ENCODE results near the gene SMIM10.
"Not testable (repeated sequence)": the region's sequence is repeated elsewhere in the genome, so short reads cannot be mapped to it uniquely, and the experiment has no call there.

The SMIM10 gene

DNA sequence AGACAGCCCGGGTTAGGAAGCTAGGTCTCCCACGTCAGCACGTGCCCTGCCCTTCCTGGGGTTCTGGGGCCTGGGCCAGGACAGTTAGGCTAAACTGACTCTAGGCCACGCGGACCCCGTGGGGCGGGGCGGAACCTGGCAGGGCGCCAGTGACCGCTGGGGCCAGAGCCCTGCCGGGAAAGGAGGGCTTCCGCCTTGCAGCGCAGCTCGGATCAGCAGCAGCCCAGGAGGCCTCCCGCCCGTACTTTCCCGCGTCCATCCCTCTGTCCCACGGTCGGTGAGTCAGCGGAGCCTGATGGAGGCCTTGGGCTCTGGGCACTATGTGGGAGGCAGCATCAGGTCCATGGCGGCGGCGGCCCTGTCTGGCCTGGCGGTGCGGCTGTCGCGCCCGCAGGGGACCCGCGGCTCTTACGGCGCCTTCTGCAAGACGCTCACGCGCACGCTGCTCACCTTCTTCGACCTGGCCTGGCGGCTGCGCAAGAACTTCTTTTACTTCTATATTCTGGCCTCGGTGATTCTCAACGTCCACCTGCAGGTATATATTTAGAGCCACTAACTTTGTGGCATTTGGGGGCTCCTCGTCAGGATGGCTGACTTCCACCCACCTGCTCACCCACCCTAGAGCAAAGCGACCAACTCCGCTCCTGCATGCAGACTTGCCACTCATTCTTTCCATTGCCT is at the start of gene SMIM10:
Gene SMIM10, plus strand, starts transcription at position 191 of the 681 bp plus-strand sequence. Its CDS starts 105 bp downstream, at position 296.
- no peak for DNase-seq

DNA sequence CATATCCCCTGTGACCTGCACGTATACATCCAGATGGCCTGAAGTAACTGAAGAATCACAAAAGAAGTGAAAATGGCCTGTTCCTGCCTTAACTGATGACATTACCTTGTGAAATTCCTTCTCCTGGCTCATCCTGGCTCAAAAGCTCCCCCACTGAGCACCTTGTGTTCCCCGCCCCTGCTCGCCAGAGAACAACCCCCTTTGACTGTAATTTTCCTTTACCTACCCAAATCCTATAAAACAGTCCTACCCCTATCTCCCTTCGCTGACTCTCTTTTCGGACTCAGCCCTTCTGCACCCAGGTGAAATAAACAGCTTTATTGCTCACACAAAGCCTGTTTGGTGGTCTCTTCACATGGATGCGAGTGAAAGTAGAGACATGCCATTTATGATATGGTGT is 44.4 kb upstream of the SMIM10 start:
- not testable (repeated sequence) for DNase-seq

DNA sequence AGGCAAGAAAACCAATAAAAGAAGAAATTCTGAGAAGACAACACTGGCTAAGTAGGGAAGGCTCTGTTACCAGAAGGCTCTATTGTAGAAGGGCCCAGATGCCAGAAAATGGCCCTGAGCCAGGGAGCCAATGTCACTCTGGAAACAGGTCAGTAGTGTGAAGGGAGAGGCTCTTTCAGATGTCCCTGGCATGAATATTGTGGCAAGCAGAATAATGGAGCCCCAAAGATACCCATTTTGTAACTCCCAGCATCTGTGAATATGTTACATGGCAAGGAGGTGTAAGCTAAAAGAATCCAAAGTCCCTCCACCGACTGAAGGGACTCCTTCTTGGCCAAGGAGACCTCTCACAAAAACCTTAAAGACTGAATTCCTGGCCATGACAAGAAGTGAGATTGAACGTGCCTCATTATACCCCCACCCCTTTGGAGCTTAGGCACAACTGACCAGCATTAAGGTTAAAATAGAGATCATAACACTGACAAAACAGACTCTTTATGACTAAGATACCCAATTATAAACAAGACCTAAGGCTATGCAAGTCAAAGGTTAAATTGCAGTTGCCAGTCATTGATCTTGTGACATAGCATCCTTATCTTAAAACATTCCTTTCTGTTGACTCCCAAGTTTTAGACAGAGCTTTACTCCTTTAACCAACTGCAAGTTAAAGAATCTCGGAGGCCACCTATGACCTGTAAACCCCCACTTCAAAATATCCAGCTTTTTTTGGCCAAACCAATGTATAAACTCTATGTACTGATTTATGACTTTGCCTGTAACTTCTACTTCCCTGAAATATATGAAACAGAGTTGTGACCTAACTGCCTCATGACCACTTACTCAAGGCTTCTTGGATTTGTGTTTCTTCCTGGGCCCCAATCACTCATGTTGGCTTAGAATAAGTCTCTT is 42.2 kb upstream of the SMIM10 start:
- DNase-seq: no peak

DNA sequence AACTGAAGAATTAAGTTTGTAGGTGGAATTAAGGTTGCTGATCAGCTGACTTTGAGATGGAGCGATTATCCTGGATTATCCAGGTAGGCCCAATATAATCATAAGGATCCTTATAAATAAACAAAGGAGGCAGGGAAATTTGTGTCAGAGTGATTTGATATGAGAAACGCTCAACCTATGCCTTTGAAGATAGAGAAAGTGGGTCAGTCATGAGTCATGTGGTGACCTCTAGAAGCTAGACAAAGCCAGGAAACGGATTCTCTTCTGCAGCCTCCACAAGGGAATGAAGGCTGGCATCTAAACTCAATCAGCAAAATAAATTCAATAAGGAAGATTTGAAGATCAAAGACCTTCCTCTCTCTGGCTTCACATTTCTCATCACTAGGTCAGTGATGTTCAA is 41.5 kb upstream of the SMIM10 start:
- no peak for DNase-seq

DNA sequence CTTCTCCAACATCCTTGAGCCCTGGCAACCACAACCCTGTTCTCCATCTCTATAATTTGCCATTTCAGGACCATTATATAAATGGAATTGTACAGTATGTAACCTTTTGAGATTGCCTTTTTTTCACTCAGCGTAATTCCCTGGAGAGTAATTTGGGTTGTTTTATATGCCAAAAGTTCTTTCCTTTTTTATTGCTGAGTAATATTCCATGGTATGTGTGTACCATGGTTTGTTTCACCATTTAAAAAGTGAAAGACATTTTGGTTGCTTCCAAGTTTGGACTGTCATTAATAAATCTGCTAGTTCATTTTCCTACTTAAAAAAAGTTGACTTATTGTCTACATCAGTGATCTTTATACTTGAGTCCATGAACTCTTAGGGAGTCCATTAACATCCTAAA is 33.0 kb upstream of the SMIM10 start:
- no peak for DNase-seq

DNA sequence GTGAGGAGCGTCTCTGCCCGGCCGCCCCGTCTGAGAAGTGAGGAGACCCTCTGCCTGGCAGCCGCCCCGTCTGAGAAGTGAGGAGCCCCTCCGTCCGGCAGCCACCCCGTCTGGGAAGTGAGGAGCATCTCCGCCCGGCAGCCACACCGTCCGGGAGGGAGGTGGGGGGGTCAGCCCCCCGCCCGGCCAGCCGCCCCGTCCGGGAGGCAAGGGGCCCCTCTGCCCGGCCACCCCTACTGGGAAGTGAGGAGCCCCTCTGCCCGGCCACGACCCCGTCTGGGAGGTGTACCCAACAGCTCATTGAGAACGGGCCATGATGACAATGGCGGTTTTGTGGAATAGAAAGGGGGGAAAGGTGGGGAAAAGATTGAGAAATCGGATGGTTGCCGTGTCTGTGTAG is 30.4 kb upstream of the SMIM10 start:
- not testable (repeated sequence) for DNase-seq

DNA sequence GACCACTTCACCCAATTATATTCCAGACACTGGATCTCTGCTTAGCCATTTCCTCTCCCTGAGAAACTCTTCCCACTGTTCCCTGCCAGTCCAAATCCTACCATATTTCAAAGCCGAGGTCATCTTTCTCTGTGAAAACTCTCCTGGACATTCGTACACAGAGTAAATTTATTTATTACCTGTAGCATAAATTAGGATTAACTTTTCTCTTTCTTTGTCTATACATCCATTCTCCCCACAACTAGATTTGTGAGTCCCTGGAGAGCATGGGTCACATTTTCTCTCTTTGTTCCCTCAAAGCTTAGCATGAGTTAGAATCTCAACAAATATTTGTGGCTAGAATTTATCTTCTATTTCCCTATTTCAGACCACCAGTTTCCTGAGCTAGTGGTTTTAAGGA is 27.8 kb upstream of the SMIM10 start:
- no peak for DNase-seq

DNA sequence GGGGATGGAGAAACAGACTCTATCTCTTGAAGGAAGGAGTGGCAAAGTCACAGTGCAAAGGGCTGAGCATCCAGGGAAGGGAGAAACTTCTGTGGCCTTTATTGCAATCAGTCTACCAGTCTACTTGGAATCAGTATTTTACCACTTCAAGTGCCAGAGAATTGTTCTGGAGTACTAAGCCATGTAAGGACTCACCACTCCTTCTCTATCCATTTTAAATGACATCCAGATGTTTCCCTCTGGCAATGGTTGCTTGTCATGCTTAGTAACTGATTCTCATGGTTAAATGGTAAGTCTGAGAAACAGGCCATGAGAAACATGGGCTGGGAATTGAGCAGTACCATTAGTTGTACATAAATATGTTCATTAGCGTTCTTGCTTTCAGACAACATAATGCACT is 21.1 kb upstream of the SMIM10 start:
- no peak for DNase-seq

DNA sequence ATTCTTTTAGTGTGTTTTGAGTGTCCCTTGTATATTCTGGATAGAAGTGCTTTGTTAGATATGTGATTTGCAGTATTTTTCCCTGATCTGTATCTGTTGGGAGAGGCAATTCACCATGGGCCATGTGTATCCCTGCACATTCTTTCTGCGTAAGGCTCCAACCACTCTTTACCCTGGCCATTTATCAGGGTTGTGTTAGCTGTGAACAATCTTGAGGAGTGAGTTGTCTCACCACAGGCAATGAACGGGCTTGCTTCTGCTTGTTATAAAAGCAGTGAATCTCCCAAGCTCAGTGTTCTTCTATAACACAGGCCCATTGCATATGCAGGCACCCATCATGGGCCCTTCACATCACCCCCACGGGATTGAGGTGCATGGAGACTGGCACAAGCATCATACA is 18.9 kb upstream of the SMIM10 start:
- no peak for DNase-seq

DNA sequence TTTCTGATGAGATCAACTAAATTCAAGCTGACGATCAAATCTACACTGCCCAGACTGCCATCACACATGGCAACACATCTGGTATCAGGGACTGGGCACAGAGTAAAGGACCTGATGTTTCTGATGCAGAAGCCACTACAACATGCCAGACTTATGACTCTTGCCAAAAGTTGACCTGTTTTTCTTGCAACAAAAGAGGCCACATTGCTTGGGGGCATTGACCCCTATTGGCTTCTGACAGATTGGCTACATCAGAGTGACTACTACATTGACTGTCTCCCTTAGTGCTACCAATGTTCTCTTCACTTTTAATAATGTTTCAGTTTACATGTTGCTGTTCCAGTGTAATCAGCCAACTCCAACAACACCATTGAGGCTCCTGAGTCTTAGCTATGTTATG is 15.3 kb upstream of the SMIM10 start:
- no peak for DNase-seq

DNA sequence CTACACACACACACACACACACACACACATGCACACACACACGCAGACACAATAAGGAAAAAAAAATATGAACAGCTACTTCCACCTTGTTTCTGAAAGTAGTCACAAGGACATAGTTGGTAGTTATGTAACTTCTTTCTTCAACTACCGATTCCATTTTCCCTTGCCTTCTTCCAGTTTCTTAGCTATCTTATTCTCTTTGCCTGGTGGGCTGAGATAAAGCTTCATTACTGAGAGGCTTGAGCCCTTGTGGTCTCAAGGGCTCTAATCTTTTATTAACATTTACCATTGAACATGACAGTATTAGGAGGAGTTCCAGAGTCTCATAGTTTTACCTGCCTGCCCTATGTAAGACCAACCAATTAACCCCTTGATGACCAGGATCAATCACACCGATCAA is 8.9 kb upstream of the SMIM10 start:
- no peak for DNase-seq

DNA sequence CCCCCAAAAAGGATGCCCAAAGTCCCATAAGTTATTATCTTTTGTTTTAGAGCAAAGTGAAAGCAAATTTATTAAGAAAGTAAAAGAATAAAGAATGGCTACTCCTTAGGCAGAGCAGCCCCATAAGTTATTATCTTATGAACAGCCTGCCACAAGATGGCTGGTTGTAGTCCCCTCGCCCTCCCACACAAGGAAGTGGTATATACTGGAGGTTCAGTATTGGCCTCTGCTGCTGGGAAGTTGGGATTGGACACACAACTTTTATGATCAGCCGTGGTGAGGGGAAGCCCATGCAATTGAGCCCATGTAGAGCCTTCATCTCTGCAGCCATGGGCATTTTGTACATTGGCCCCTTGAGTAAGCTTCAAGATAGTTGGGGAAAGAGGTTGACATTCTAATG is 8.0 kb upstream of the SMIM10 start:
- no peak for DNase-seq

DNA sequence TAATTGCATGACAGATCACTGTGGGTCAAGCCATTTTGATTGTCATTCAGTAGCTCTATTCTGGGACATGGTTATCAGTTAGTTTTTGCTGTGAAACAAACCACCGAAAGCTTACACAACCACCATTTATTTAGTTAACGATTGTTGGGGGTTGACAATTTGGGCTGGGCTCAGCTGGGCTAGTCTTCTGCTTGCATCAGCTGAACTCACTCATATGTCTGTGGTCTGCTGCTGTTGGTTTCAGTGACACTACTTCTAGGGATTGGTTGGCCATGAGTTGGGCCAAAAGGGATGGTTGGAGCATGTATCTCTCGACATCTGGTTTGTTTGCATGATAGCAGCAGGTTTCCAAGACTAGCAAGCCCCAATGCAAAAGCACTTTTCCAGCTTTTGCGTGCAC is 5.3 kb upstream of the SMIM10 start:
- DNase-seq: no peak

DNA sequence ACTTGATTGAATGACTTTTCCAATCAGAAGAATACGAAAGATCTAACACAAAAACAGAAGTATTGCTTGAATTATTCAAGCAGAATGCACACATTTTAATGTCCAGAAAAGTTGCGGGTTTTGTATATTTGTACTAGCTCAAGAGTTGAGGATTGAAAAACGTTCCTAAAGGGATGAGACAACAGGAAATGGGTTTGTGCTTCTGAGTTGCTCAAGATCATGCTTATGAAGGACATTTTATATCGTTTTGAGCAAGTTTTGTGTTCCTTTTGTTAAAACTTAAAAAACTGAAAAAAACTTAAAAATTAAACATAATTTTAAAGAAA is 353 bp upstream of the SMIM10 start:
- DNase-seq: no peak

DNA sequence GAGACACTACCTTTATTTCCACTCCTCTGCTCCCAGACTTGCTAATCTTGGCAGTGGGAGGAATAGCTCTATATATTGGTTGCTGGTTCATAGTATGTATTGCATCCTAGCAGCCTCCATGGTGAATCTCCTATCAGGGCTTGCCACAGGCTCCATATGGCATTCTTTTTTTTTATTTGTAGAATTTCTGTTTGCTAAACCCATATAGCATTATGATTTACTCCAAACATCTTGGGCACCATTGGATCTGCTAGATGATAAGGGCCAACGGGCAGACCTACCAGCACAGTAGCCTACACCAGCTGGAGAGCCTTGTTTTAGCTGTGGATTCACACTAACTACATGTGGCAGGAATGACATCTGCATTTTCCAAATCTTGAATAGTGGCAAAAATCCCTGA is 6.9 kb downstream of the SMIM10 start:
- DNase-seq: no peak

DNA sequence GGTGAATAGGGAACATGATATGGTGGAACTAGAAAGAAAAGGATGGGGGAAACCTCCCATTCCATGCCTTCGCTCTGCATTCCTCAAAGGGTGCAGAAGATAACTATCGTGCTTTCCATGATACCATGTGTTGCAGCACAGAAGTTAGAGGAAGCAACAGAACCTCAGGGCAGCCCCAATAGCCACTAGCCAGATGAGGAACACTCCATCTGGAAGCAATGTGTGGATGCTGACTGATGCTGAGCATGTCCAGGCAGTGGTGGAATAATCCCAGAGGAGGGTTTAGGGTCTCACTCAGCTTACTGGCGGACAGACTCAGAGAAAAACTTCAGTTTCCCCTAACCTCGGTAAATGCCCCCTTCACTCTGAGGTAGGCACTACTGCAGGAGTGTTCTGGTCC is 7.5 kb downstream of the SMIM10 start:
- no peak for DNase-seq

DNA sequence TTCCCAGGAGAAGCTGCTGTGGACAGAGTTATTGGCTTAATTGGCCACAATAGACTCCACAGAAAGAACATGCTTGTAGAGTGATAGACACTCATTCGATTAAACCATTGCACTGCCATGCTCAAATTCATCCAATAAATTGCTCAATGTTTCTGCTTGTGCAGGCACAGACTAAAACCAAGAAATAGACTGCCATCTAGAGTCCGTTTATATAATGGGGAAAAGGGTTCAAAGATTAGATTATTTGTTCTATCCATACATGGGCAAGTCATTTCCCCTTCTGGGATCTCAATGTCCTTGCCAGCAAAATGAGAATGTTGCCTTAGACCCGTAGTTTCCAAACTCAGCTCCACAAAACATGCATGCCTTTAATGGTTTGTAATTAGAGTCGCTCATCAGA is 8.7 kb downstream of the SMIM10 start:
- DNase-seq: no peak

DNA sequence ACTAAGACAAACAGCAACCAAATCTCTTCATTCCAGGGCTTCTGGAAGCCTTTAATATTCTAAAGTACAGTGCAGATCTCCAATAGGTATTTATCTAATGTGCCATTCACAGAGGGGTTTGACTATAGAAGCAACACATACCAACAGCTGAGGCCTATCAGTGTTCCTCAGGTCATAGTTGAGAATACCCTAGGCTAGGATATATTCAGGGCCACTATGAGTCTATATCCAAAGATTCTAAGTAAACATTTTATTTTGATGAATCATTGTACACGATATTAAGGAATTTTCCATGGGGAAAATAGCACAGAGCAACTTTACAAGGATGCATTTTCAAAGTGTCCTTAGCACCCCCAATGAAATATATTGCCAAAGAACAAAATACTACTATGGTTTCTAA is 9.7 kb downstream of the SMIM10 start:
- no peak for DNase-seq

DNA sequence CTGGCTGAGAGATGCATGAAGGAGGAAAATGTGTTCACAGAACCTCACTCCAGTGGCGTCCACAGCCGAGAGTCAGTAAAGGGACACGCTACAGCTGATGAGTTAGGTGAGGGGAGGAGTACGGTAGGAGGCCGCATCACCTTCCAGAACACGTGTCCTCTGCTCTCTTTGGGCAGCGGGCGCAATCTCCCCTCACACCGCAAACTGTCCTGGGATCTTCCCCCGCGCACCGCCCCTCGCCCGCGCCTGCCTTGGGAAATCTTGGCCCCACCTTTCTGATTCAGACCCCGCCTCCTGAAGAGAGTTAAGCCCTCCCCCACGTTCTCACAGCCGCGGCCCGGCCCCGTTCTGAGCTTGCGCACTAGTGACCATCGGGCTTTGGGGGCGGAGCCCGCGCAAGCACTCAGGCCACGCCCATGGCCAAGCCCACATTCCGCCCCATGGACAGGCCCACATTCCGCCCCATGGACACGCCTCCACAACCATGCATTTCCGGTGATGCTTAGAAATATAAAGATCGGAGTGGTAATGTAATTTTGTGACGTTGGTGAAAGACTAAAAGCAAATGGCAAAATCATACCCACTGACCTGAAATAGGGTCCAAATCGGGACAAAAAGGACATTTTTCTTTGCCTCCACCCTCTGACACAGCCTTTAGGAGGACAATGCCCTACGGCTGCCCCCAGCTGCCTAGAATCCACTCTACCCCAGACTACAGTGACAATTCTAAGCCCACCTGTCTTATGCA is 13.3 kb downstream of the SMIM10 start:
- peak; percentile 63 for DNase-seq

DNA sequence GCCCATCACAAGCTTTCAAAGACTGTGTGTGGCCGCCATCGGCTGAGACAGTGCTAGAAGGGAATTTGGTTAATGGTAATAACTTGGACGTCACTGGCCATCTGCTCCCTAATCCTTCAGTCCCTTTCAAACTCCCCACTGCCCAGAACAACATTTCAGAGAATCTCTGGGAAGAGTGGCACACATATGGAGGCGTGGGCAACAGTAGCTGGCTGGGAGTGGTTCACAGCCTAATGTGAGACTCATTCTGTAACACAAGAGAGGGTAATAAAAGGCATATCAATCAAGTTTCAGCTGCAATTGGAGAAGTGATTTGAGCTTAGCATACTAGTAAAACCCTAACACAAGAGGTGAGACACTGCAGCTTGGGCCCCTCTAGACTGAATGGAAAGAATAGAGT is 15.4 kb downstream of the SMIM10 start:
- no peak for DNase-seq

DNA sequence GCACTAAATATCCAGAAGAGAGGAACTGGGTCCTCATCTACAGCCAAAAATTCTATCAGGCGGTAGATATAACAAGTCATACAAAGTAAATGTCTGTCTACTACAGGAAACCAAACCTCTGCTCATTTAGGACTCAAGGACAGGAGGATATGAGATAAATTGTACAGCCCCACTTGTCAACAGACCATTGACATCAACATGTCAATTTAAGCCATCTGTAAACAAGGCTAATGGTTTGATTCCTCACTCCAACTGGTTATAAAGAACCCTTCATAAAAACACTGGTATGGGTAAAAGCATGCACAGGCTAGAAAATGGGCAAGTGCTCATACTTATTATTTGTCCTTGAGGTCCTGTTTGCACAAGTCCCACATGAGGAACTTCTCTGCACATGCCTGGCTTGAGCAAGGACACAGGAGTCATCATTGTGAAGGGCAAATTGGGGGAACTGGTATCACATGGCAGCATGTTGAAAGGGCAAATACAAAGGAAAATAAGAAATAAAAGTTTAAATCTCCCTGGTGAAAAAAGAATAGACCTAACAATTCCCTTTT is 18.3 kb downstream of the SMIM10 start:
- DNase-seq: no peak

DNA sequence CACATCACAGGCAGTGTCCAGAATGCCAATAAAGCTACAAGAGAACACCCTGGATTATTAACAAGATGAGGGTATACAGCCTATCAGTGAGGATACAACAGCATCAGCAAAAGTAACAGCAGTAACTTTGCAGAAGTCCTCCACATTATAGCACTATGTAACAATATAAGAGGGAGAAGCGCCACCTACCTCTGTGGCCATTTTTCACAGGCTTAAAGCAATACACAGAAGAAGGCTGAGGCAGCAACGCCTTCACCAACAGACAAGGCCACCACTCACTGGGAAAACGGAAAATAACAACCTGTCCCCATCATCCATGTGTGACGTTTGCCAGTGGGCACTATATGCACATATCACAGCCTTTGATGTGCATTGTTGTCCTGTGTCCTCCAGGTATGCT is 19.0 kb downstream of the SMIM10 start:
- DNase-seq: no peak

DNA sequence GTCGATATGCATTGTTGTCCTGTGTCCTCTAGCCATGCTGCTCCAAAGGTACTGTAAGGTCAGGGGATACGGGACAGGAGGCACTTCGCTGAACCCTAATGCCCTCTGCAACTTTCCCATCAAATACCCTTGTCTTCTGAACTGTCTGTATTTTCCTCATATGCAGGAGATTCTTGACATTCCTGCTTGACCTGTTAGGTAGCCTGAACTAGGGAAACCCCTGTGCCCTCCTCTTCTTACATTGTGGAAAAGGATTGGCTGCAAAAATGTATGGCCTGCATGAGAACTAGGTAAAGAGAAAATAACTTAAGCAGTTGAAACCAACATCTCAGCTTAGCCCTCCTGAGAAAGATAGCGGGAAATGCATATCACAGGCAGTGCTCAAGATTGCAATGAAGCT is 20.1 kb downstream of the SMIM10 start:
- no peak for DNase-seq
